Measurements from ENCODE around the gene ASB8. TPM values are rescaled to one million over a fixed set of nuclear protein-coding genes. Genes with fewer than 3 reads are reported as not detected.

ASB8 gene
- total RNA-seq, 6 experiments from 2014 or later: 17.7 to 29.3 (median 21.6) TPM

DNA sequence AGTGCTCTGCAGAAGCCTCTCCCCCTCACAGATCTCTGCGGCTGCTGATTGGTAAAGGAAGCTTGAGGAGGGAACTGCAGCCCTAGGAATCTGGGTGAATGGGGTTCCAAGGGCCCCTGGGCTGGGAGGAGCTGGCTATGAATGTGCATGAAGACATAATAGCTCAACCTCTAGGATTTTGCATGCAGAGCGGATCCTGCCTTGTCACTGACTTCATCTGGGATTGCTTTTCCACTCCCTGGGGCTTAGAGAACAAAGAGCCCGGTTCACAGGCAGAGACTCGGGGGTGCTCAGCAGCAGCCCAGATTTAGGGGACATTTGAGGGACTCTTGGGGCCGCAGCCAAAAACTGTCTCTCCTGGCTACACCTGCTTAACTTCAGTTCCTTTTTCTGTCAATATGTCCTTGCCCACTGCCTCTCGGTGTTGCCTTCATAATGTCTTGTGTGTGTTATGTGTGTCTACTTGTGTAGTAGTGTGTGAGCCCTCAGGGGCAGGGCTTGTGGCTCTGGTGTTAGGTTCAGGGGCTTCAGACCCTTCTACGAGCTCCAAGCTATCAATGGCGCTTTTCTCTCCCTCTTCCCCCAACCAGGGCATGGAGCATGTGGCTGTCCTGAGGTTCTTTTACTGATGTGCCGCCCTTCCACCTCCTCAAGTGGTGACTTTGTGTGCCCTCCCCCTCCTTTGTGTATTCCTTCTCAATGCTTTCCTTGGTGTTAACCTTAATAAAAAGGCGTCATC is 28.0 kb upstream of the ASB8 start:
- H3K27ac ChIP-seq: no peak overlapping the region
- no peaks in the 10 kb centered on the region for H3K9me3 ChIP-seq
- H3K36me3 ChIP-seq: no peaks in the 10 kb centered on the region
- peaks cover 0 to 12% of the 10 kb centered on the region in 2 donors for H3K27me3 ChIP-seq
- no peak overlapping the region for H3K4me3 ChIP-seq
- DNase-seq (no peak), ATAC-seq (no peak)
- 48% methylated on average over 6 of the region's 10 CpGs for WGBS (ENCODE audit: insufficient coverage, low coverage, low lambda C conversion rate, missing lambda C conversion rate)
- TF ChIP-seq POLR2A (IDR thresholded peaks at IDR 0.05) (no peak), CTCF (IDR thresholded peaks at IDR 0.05) (no peak)
- intact Hi-C loops (cut with DNase I): no loop called here
- H3K4me1 ChIP-seq: peaks cover 0 to 12% (median 0%) of the 10 kb centered on the region in 4 donors

- Histone ChIP-seq H3K4me3 (no peak overlapping the region), H3K9me3 (no peaks in the 10 kb centered on the region), H3K36me3 (no peaks in the 10 kb centered on the region), H3K4me1 (peaks cover 0 to 12% (median 0%) of the 10 kb centered on the region in 4 donors), H3K27ac (no peak overlapping the region), H3K27me3 (peaks cover 0 to 12% of the 10 kb centered on the region in 2 donors)
- no peak for TF ChIP-seq CTCF (IDR thresholded peaks at IDR 0.05)
- TF ChIP-seq POLR2A (IDR thresholded peaks at IDR 0.05): no peak
- no peak for DNase-seq
- WGBS (ENCODE audit: insufficient coverage, low coverage, low lambda C conversion rate, missing lambda C conversion rate): 13% methylated on average over 1 of the region's 20 CpGs
- ATAC-seq: no peak
- intact Hi-C loops (cut with DNase I): no loop called here
Measured at GRCh38 chr12:48184549-48184922, 27.2 kb upstream of the ASB8 start.

GRCh38 chr12:48183876-48184548 is 26.7 kb upstream of the ASB8 start:
- ATAC-seq (peak in 1 of 4 donors; percentile 5), DNase-seq (peak in 1 of 3 donors; percentile 24)
- intact Hi-C loops (cut with DNase I): no loop called here
- TF ChIP-seq CTCF (IDR thresholded peaks at IDR 0.05): no peak
- TF ChIP-seq POLR2A (IDR thresholded peaks at IDR 0.05): no peak
- Histone ChIP-seq H3K4me3 (peak overlapping the region; percentile 39 to 56 (median 43)), H3K36me3 (no peaks in the 10 kb centered on the region), H3K9me3 (no peaks in the 10 kb centered on the region), H3K27me3 (peaks cover 0 to 12% of the 10 kb centered on the region in 2 donors), H3K4me1 (peaks cover 0 to 12% (median 0%) of the 10 kb centered on the region in 4 donors), H3K27ac (no peak overlapping the region)
- no CpG with 5 or more reads among the region's 61 CpGs for WGBS (ENCODE audit: insufficient coverage, low coverage, low lambda C conversion rate, missing lambda C conversion rate)

DNA sequence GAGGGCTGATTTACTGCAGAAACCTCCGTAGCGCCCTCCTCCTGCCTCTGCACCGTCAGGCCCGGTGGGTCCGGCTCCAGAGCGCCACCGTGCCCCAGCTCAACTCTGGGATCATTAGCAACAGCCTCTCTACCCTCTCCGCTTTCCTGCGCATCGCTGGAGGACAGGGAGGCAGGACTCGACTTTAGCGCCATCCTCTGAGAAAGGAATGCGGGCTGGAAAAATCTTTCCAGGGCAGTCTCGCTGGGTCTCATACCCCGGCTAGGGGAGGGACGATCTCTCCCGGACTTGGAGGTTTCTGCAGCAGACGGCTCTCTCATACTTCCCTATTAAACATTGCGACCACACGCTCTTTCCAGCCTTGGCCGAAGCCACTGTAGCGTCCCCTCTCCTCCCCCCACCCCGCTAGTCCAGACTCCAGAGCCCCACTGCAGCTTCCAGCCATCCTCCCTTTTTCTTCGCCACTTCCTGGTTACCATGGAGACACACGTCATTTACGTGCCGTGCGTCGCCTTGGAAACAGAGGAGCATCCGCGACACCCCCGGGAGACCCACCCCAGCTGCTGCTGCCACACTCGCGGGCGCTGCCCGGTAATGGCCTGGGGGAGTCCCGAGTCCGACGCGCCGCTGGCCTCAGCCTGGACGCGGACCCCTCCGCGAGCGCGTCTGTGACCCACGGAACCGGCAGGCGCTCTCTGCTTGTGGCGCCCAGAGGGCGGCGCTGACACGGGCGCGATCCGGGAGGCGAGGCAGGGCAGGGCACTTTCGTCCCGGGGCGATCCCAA is 26.0 kb upstream of the ASB8 start, which contains the start of gene CCDC184:
CCDC184 (plus strand) TSS at position 554 of the 785 bp plus-strand sequence. CDS start 479 bp downstream, outside the sequence.
- ATAC-seq (peak; percentile 60 to 79 (median 72)), DNase-seq (peak; percentile 41 to 59 (median 53))
- intact Hi-C loops (cut with DNase I): no loop called here
- Histone ChIP-seq H3K4me1 (peaks cover 0 to 12% (median 0%) of the 10 kb centered on the region in 4 donors), H3K27ac (no peak within 1 kb of the TSS), H3K36me3 (no peaks in the 10 kb centered on the region), H3K9me3 (no peaks in the 10 kb centered on the region), H3K4me3 (peak within 1 kb of the TSS; percentile 39 to 56 (median 43)), H3K27me3 (peaks cover 0 to 12% of the 10 kb centered on the region in 2 donors)
- WGBS (ENCODE audit: insufficient coverage, low coverage, low lambda C conversion rate, missing lambda C conversion rate): 1% methylated on average over 24 of the region's 61 CpGs
- no peak for TF ChIP-seq POLR2A (IDR thresholded peaks at IDR 0.05)
- peak in 1 of 4 donors; percentile 18 for TF ChIP-seq CTCF (IDR thresholded peaks at IDR 0.05)

Data from right lobe of liver (tissue), 6 donors.